ENCODE results near the gene DAW1.
A peak's percentile ranks its signal among the peaks of the same experiment; 100 is the strongest.

Gene DAW1

GRCh38 chr2:227848146-227848545 is 23.3 kb upstream of the DAW1 start:
- ChIA-PET POLR2A (ENCODE audit: low non-redundant PET) (no interaction called here), CTCF (no interaction called here)

GRCh38 chr2:227848586-227848985 is 22.8 kb upstream of the DAW1 start:
- no peak overlapping the region for H3K27ac ChIP-seq
- DNase-seq (ENCODE audit: low spot score), result peak; percentile 60
- ChIA-PET CTCF (no interaction called here), POLR2A (ENCODE audit: low non-redundant PET) (no interaction called here)
- TF ChIP-seq CTCF (conservative IDR thresholded peaks at IDR 0.05; ENCODE audit: low read depth), result no peak

More at GRCh38 chr2:227848146-227848545, 23.3 kb upstream of the DAW1 start:
- TF ChIP-seq CTCF (conservative IDR thresholded peaks at IDR 0.05; ENCODE audit: low read depth), result no peak
- no peak overlapping the region for H3K27ac ChIP-seq
- DNase-seq (ENCODE audit: low spot score), result no peak

- peak; percentile 66 for DNase-seq (ENCODE audit: low spot score)
- H3K27ac ChIP-seq, result no peak overlapping the region
- POLR2A ChIA-PET (ENCODE audit: low non-redundant PET), result no interaction called here
- TF ChIP-seq CTCF (conservative IDR thresholded peaks at IDR 0.05; ENCODE audit: low read depth), result no peak
- CTCF ChIA-PET, result no interaction called here
Observed at GRCh38 chr2:227849906-227850305, 21.5 kb upstream of the DAW1 start.

- POLR2A ChIA-PET (ENCODE audit: low non-redundant PET), result no interaction called here
- peak overlapping the region; percentile 57; the same call in 1 of the 2 replicates for H3K27ac ChIP-seq
- peak; percentile 76 for DNase-seq (ENCODE audit: low spot score)
- CTCF ChIA-PET, result interaction anchor here (1.2 kb wide), 1 partner anchor 9 kb away, joined by 6 read pairs; no protein-coding TSS in a partner anchor
- TF ChIP-seq CTCF (conservative IDR thresholded peaks at IDR 0.05; ENCODE audit: low read depth), result no peak
Observed at GRCh38 chr2:227853204-227853629, 18.2 kb upstream of the DAW1 start.

GRCh38 chr2:227853765-227854271 is 17.6 kb upstream of the DAW1 start:
- ChIA-PET CTCF (interaction anchor here (0.7 to 1.2 kb wide), 2 partner anchors 9 to 39 kb away, joined by 3 to 6 read pairs; no protein-coding TSS in a partner anchor), POLR2A (ENCODE audit: low non-redundant PET) (no interaction called here)
- no peak for DNase-seq (ENCODE audit: low spot score)
- TF ChIP-seq CTCF (conservative IDR thresholded peaks at IDR 0.05; ENCODE audit: low read depth), result no peak
- peak overlapping the region; percentile 57; the same call in 1 of the 2 replicates for H3K27ac ChIP-seq

- ChIA-PET CTCF (no interaction called here), POLR2A (ENCODE audit: low non-redundant PET) (no interaction called here)
- H3K27ac ChIP-seq, result no peak overlapping the region
- DNase-seq (ENCODE audit: low spot score), result no peak
- TF ChIP-seq CTCF (conservative IDR thresholded peaks at IDR 0.05; ENCODE audit: low read depth), result no peak
Observed at GRCh38 chr2:227855440-227855839, 16.0 kb upstream of the DAW1 start.

Data from RWPE1 (cell line).